Dedifferentiated amniotic fluid mesenchymal stem cell (primary cell): ENCODE results near the gene TMEM45A.
"Not testable (repeated sequence)": the region's sequence is repeated elsewhere in the genome, so short reads cannot be mapped to it uniquely, and the experiment has no call there.

Experiments used
- DNase-seq: peaks from one replicate; pipeline ENCODE4 v3.0.0-alpha.2; 2016; ENCODE audit errors: extremely low spot score

TMEM45A gene

GRCh38 chr3:100533176-100533575, 40.8 kb downstream of the TMEM45A start:
- DNase-seq: peak; percentile 38

GRCh38 chr3:100535610-100535943, 43.2 kb downstream of the TMEM45A start:
- no peak for DNase-seq

- no peak for DNase-seq
These were observed 43.7 kb downstream of the TMEM45A start for GRCh38 chr3:100536093-100536492.

GRCh38 chr3:100537646-100538338, 45.4 kb downstream of the TMEM45A start:
- DNase-seq: no peak

- no peak for DNase-seq
These were observed 45.9 kb downstream of the TMEM45A start for GRCh38 chr3:100538339-100538706.

DNA sequence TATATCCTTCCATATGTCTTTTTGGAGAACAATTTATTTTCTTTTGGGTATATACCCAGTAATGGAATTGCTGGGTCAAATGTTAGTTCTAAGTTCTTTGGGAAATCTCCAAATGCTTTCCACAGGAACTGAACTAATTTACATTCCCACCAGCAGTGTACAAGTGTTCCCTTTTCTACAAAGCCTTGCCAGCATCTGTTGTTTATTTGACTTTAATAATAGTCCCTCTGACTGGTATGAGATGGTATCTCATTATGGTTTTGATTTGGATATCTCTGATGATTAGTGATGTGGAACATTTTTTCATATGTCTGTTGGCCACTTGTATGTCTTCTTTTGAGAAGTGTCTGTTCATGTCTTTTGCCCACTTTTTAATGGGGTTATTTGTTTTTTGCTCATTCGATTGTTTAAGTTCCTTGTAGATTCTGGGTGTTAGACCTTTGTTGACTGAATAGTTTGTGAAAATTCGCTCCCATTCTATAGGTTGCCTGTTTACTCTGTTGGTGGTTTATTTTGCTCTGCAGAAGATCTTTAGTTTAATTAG, 48.4 kb downstream of the TMEM45A start:
- DNase-seq: no peak

DNA sequence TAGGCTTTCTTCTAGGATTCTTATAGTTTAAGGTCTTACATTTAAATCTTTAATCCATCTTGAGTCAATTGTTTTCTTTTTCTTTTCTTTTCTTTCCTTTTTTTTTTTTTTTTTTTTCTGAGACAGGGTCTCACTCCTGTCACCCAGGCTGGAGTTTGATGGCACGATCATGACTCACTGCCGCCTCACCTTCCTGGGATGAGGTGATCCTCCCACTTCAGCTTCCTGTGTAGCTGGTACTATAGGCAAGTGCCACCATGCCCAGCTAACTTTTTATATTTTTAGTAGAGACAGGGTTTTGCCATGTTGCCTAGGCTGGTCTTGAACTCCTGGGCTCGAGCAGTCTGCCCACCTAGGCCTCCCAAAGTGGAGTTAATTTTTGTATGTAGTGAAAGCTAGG, 49.0 kb downstream of the TMEM45A start:
- DNase-seq: not testable (repeated sequence)

- DNase-seq: no peak
These were observed 53.0 kb downstream of the TMEM45A start for GRCh38 chr3:100545371-100545770.

DNA sequence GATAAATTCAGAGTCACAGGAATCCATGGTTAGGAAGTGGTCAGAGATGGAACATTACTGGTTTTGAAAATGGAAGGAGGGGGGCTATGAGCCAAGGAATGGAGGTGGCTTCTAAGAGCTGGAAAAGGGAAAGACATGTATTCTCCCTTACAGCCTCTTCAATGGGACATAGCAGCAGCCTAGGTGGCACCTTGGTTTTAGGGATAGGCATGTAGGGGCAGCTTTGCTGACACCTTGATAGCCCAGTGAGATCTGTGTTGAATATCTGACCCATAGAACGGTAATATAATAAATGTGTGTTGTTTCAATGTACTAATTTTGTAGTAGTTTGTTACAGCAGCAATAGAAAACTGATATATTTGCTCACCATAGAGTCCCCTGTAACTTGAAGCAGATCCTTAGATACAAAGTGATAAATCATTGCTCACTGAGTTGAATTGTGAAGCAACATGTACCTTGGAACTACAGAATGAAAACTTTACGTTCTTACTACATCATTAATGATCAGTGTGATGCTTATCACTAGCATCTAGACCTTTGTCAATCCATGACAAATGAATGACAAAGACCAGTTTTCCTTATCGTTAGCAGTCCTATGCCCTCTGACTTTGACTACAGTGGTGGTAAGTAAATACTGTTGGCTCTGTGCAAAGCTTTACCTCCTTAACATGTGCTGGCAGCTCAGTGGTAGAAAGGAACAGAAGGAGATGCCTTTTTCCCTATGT, 53.8 kb downstream of the TMEM45A start:
- DNase-seq: no peak

DNA sequence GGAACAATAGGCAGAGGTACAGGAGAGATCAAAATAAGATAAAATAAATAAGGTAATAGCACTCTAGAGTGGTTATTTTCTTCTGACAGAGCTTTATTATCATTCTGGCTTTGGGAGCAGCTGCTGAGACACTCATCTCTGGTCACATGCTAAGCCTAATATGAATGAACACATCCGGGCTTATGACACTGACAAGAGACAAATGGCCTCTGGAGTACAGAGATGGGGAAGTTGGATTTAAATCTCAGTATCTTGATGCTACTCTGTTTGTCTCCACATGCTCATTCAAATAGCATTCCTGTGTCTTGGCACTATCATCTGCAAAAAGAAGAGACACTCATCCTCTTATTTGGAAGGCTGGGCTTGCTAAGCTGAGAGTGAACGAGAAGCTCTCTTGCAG, 55.6 kb downstream of the TMEM45A start:
- no peak for DNase-seq

- no peak for DNase-seq
These were observed 61.4 kb downstream of the TMEM45A start for GRCh38 chr3:100553618-100554372.

DNA sequence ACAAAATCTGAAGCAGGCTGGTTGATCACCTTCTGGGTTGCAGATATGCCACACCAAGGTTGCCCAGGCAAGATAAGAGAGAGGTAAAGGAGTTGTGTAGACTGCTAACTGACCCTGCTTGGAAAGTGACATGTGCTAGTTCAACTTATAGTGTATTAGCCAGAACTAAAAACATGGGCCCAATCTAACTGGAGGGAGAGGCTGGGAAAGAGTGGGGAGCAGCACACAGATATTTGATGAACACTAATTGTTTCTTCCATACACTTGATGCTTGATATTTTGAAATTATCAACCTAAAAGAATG, 61.9 kb downstream of the TMEM45A start:
- DNase-seq: no peak

- peak; percentile 15 for DNase-seq
These were observed 64.4 kb downstream of the TMEM45A start for GRCh38 chr3:100556673-100557310.

DNA sequence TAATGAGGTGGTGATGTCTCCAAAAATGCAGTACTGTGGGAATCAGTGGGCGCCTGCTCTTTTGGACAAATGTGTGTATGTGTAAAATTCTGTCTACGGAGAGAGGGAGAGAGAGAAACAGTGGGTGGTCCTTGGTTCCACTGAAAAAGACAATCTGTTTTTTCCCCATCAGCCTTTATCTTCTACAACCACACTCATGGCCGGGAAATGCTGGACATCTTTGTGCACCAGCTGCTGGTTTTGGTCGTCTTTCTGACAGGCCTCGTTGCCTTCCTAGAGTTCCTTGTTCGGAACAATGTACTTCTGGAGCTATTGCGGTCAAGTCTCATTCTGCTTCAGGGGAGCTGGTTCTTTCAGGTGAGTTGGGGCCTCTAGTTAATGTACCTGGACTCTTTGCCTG, 65.8 kb downstream of the TMEM45A start:
- no peak for DNase-seq

GRCh38 chr3:100560426-100560825, 68.0 kb downstream of the TMEM45A start:
- no peak for DNase-seq

DNA sequence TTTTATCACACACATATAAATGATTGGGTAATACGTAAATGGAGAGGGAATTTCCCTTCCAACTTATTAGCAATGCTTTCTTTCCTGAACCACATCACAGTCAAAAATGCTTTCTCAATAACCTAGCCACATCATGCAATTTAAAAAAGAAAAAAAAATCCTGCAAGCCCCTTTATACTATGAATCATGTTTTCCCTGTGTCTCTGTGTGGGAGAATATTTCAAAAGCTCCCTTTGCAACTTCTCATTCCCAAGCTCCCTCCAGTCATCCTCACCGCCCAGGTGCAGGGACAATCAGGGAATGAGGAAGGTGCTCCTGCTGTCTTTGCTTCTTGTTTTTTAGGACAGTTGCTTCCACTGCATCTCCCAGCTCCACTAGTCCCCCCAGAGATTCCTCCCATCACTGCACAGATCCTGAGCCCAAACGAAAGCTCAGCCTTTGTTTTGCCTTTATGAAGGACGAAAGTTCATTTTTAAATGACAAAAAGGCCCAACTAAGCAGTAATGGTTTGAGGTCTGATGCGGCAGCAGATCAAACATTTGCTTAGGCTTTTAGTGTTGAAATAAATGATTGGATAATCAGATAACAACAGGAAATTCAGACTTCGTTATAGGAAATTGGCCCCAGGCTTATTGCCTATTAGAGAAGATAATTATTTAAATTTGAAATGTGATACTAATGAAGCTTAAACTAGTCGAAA, 69.2 kb downstream of the TMEM45A start:
- DNase-seq: no peak

GRCh38 chr3:100562224-100562857, 69.9 kb downstream of the TMEM45A start:
- no peak for DNase-seq

DNA sequence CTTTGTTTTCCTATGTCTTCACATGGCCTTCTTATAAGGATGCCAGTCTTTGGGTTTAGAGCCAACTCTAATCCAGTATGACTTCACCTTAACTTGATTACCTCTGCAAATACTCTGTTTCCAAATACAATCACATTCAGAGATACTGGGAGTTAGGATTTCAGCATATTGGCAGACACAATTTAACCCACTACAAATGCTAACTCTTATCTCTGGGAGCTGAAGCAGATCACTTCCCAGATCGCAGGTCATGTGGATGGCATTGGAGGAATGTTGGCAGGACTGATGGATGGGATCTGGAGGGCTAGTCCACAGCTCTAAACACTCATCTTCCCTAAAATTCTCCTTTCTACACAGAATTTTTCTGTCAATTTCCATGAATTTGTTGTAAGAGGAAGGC, 70.8 kb downstream of the TMEM45A start:
- no peak for DNase-seq

- DNase-seq: no peak
These were observed 71.3 kb downstream of the TMEM45A start for GRCh38 chr3:100563652-100564211.

DNA sequence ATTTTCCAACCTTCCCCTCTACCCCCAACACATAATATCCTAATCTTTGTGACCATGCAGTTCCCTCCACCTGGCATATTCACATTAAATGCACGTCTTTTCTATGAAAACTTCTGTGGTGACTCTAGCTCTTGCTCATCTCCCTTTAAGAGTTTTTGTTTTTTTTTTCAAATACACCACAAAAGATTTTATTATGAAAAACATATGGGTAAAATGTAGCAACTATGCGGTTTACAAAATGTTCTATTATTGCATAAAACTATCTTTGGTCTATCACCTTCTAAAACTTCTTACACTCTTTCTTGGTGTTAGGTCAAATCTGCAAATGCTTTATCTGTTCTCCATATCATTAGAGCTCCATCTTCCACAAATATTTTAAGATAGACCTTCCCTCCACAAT, 78.4 kb downstream of the TMEM45A start:
- DNase-seq: no peak

- DNase-seq: no peak
These were observed 82.1 kb downstream of the TMEM45A start for GRCh38 chr3:100574536-100574935.
